Gastrocnemius medialis (tissue), 4 donors: ENCODE data around the gene YARS2.

Source experiments
- CTCF ChIP-seq, 5 experiments: fragments of 450-650 bp in 3 of 5; fragments of 200-600 bp in 2 of 5; sonication (generic) in 2 of 5; IDR thresholded peaks in 4 of 5; conservative IDR thresholded peaks in 1 of 5; 1 replicate in 4 of 5; 2 replicates in 1 of 5; pipeline ENCODE4 v1.5.1; 2016 to 2019; ENCODE audit warnings: antibody characterized with exemption in 5 of 5, mild to moderate bottlenecking in 3 of 5, moderate library complexity in 3 of 5
- POLR2A ChIP-seq, 2 donors: fragments of 450-650 bp; IDR thresholded peaks; one replicate each; pipeline ENCODE4 v1.6.1; 2017; ENCODE audit warnings: antibody characterized with exemption in 2 of 2, mild to moderate bottlenecking in 2 of 2, moderate library complexity in 2 of 2

DNA sequence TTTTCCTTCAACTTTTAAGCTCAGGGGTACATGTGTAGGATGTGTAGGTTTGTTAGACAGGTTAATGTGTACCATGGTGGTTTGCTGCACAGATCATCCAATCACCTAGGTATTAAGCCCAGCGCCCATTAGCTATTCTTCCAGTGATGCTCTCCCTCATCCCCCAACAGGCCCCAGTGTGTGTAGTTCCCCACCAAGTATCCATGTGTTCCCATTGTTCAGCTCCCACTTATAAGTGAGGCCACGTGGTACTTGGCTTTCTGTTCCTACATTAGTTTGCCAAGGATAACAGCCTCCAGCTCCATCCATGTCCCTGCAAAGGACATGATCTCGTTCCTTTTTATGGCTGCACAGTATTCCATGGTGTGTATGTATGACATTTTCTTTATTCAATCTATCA, 48.6 kb upstream of the YARS2 start:
- TF ChIP-seq CTCF (IDR thresholded peaks at IDR 0.05 in 4 of 5, conservative IDR thresholded peaks at IDR 0.05 in 1 of 5) (no peak), POLR2A (IDR thresholded peaks at IDR 0.05) (no peak)
